Stimulated activated CD4-positive, alpha-beta T cell treated with anti-CD3 and anti-CD28 coated beads, Interleukin-12 subunit alpha, Interleukin-12 subunit beta, amount 100 ng/mL, for 48 hours (primary cell): ENCODE measurements around the gene NDOR1.

Experiments used
- DNase-seq, 3 donors: peaks; one replicate each; pipeline ENCODE4 v3.0.0-alpha.2; 2020; ENCODE audit warnings: low read depth in 2 of 3, low spot score in 1 of 3

The NDOR1 gene

GRCh38 chr9:137205126-137206069 is at the start of gene NDOR1, which contains the start of gene TMEM203:
NDOR1 (plus strand) TSS chr9:137205700; CDS start chr9:137205778, 78 bp downstream.
TMEM203 (minus strand) TSS chr9:137205648; CDS start chr9:137205414, 234 bp downstream.
- DNase-seq: peak; percentile 88 to 94 (median 94)

GRCh38 chr9:137156567-137157375 is 48.7 kb upstream of the NDOR1 start:
- DNase-seq: peak; percentile 51 to 55 (median 53)

GRCh38 chr9:137157618-137158415 is 47.7 kb upstream of the NDOR1 start:
- DNase-seq: no peak

GRCh38 chr9:137158625-137159024 is 46.9 kb upstream of the NDOR1 start:
- no peak for DNase-seq

- no peak for DNase-seq
Observed at GRCh38 chr9:137159105-137160053, 46.1 kb upstream of the NDOR1 start.

GRCh38 chr9:137160054-137160425 is 45.5 kb upstream of the NDOR1 start:
- no peak for DNase-seq

GRCh38 chr9:137160716-137161557 is 44.6 kb upstream of the NDOR1 start:
- no peak for DNase-seq

- DNase-seq: no peak
Observed at GRCh38 chr9:137161558-137162486, 43.7 kb upstream of the NDOR1 start.

GRCh38 chr9:137162505-137163364 is 42.8 kb upstream of the NDOR1 start:
- no peak for DNase-seq

GRCh38 chr9:137163365-137163715 is 42.2 kb upstream of the NDOR1 start:
- DNase-seq: no peak

- DNase-seq: no peak
Observed at GRCh38 chr9:137163805-137164204, 41.7 kb upstream of the NDOR1 start.

GRCh38 chr9:137164370-137165249 is 40.9 kb upstream of the NDOR1 start:
- DNase-seq: no peak

- no peak for DNase-seq
Observed at GRCh38 chr9:137165250-137165836, 40.2 kb upstream of the NDOR1 start.

- no peak for DNase-seq
Observed at GRCh38 chr9:137166380-137167229, 38.9 kb upstream of the NDOR1 start.

GRCh38 chr9:137167277-137167746 is 38.2 kb upstream of the NDOR1 start:
- DNase-seq: no peak
